Activated B cell treated with CpG ODN at 0.5 μM for 24 hours (primary cell): ENCODE measurements around the gene CSNK1D. TPM values are rescaled to one million over a fixed set of nuclear protein-coding genes. Genes with fewer than 3 reads are reported as not detected.
"Not testable (repeated sequence)": the region's sequence is repeated elsewhere in the genome, so short reads cannot be mapped to it uniquely, and the experiment has no call there.

ENCODE experiments used
- ATAC-seq: fragments of 200-7000 bp; cut with Tn5 transposase; one replicate; pipeline ENCODE4 v1.10.0; 2021; ENCODE audit warnings: low read depth, mild to moderate bottlenecking, moderate library complexity
- CTCF ChIA-PET: fragments of 350-600 bp; sonication (Branson Sonifier 250); formaldehyde crosslinking; loops from one replicate; lab custom pipeline; 2021; ENCODE audit warnings: antibody characterized with exemption; lab: Charles Lee
- POLR2A ChIA-PET: fragments of 350-600 bp; sonication (Branson Sonifier 250); formaldehyde crosslinking; loops from one replicate; lab custom pipeline; 2021; ENCODE audit warnings: antibody characterized with exemption; lab: Charles Lee
- DNase-seq: peaks from one replicate; pipeline ENCODE4 v3.0.0; 2022
- H3K27ac Mint-ChIP-seq: one replicate; pipeline ENCODE4 v1.8.0; 2020; ENCODE audit warnings: mixed read lengths
- H3K27me3 Mint-ChIP-seq: one replicate; pipeline ENCODE4 v1.8.0; 2021; ENCODE audit warnings: mixed read lengths
- H3K36me3 Mint-ChIP-seq: one replicate; pipeline ENCODE4 v1.8.0; 2021; ENCODE audit warnings: low read depth, mixed read lengths
- H3K4me1 Mint-ChIP-seq: one replicate; pipeline ENCODE4 v1.8.0; 2021; ENCODE audit warnings: mixed read lengths
- H3K4me3 Mint-ChIP-seq: one replicate; pipeline ENCODE4 v1.8.0; 2020; ENCODE audit warnings: mild to moderate bottlenecking, mixed read lengths
- H3K9me3 Mint-ChIP-seq: one replicate; pipeline ENCODE4 v1.8.0; 2020; ENCODE audit warnings: mixed read lengths
- CTCF ChIP-seq: fragments of 200-600 bp; IDR thresholded peaks from one replicate; pipeline ENCODE4 v1.8.0; 2022; ENCODE audit warnings: antibody characterized with exemption, mild to moderate bottlenecking
- intact Hi-C: fragments of 100-400 bp; cut with micrococcal nuclease; formaldehyde crosslinking; loops from one replicate; pipeline ENCODE4 v1.15.1; 2024
- total RNA-seq: library from RNA; stranded (reverse); gene quantifications from 2 replicates; pipeline ENCODE4 v1.2.3, GENCODE V29; 2022

The CSNK1D gene
- total RNA-seq, 1 donor from 2014 or later: 170 TPM

- CTCF ChIA-PET: no interaction called here
Measured at GRCh38 chr17:82258555-82258954, 14.9 kb downstream of the CSNK1D start.

DNA sequence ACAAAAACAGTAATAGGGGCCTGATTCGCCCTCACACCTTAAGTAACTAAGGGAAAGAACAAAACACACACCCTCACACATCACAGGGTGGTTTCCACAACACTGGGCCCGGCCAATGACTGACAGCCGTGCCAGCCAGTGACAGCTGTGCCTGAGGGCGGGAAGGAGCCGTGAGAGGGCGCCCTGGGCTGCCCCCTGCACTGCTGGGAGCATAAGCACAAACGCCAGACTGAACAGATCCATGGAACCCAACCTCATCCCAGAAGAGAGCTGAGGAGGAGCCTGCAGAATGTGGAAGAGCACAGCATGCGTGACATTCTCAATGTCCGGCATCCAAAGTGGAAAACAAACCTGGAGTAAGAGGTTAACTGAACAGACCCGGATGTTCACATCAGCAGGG is 16.0 kb downstream of the CSNK1D start:
- peak; percentile 71 for ATAC-seq
- intact Hi-C loops: no loop called here
- no peaks in the 10 kb centered on the region for H3K27me3 Mint-ChIP-seq

More at GRCh38 chr17:82258555-82258954, 14.9 kb downstream of the CSNK1D start:
- Mint-ChIP-seq H3K9me3 (no peaks in the 10 kb centered on the region), H3K36me3 (peaks cover 80% of the 10 kb centered on the region), H3K4me3 (no peak overlapping the region), H3K27me3 (no peaks in the 10 kb centered on the region), H3K4me1 (peaks cover 6% of the 10 kb centered on the region), H3K27ac (no peak overlapping the region)
- ATAC-seq: no peak
- no peak for DNase-seq
- intact Hi-C loops: no loop called here
- POLR2A ChIA-PET: interaction anchor here (1.5 kb wide), 1 partner anchor 14 kb away, joined by 3 read pairs; no protein-coding TSS in a partner anchor
- TF ChIP-seq CTCF: no peak

GRCh38 chr17:82256242-82256885 is 17.1 kb downstream of the CSNK1D start:
- no peak for TF ChIP-seq CTCF
- H3K36me3 Mint-ChIP-seq: peaks cover 81% of the 10 kb centered on the region
- peak overlapping the region; percentile 24 for H3K27ac Mint-ChIP-seq
- intact Hi-C loops: no loop called here
- ChIA-PET POLR2A (interaction anchor here (1.5 kb wide), 1 partner anchor 10 kb away, joined by 4 read pairs; no protein-coding TSS in a partner anchor), CTCF (no interaction called here)
- no peaks in the 10 kb centered on the region for H3K27me3 Mint-ChIP-seq
- H3K4me3 Mint-ChIP-seq: no peak overlapping the region
- no peak for ATAC-seq
- DNase-seq: no peak
- H3K4me1 Mint-ChIP-seq: peaks cover 6% of the 10 kb centered on the region
- H3K9me3 Mint-ChIP-seq: no peaks in the 10 kb centered on the region

More for the DNA sequence above, 16.0 kb downstream of the CSNK1D start:
- ChIA-PET CTCF (no interaction called here), POLR2A (interaction anchor here (1.5 kb wide), 1 partner anchor 15 kb away, joined by 3 read pairs; no protein-coding TSS in a partner anchor)
- TF ChIP-seq CTCF: no peak
- no peaks in the 10 kb centered on the region for H3K9me3 Mint-ChIP-seq
- no peak for DNase-seq
- peaks cover 6% of the 10 kb centered on the region for H3K4me1 Mint-ChIP-seq
- H3K27ac Mint-ChIP-seq: no peak overlapping the region
- no peak overlapping the region for H3K4me3 Mint-ChIP-seq
- peaks cover 81% of the 10 kb centered on the region for H3K36me3 Mint-ChIP-seq

GRCh38 chr17:82255402-82255972 is 18.0 kb downstream of the CSNK1D start:
- no peak for TF ChIP-seq CTCF
- ChIA-PET CTCF (no interaction called here), POLR2A (interaction anchor here (1.5 kb wide), 1 partner anchor 9 kb away, joined by 4 read pairs; no protein-coding TSS in a partner anchor)
- no peak for DNase-seq
- H3K27ac Mint-ChIP-seq: no peak overlapping the region
- ATAC-seq: no peak
- peaks cover 6% of the 10 kb centered on the region for H3K4me1 Mint-ChIP-seq
- H3K36me3 Mint-ChIP-seq: peaks cover 81% of the 10 kb centered on the region
- no peak overlapping the region for H3K4me3 Mint-ChIP-seq
- no peaks in the 10 kb centered on the region for H3K9me3 Mint-ChIP-seq
- H3K27me3 Mint-ChIP-seq: no peaks in the 10 kb centered on the region
- intact Hi-C loops: no loop called here

DNA sequence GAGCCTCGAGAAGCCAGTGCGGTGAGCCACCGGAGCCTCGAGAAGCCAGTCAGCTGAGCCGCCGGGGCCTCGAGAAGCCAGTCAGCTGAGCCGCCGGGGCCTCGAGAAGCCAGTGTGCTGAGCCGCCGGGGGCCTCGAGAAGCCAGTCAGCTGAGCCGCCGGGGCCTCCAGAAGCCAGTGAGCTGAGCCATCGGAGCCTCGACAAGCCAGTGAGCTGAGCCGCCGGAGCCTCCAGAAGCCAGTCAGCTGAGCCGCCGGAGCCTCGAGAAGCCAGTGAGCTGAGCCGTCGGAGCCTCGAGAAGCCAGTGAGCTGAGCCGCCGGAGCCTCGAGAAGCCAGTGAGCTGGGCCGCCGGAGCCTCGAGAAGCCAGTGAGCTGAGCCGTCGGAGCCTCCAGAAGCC is 18.8 kb downstream of the CSNK1D start:
- H3K4me1 Mint-ChIP-seq, H3K9me3 Mint-ChIP-seq, ATAC-seq, intact Hi-C loops, DNase-seq, H3K4me3 Mint-ChIP-seq, H3K27me3 Mint-ChIP-seq, H3K27ac Mint-ChIP-seq, CTCF ChIA-PET: not testable (repeated sequence)
- peaks cover 76% of the 10 kb centered on the region for H3K36me3 Mint-ChIP-seq
- POLR2A ChIA-PET: interaction anchor here (0.6 to 1.5 kb wide), 2 partner anchors 8 to 143 kb away, joined by 3 to 4 read pairs; no protein-coding TSS in a partner anchor

GRCh38 chr17:82254096-82254495 is 19.4 kb downstream of the CSNK1D start:
- CTCF ChIA-PET, H3K9me3 Mint-ChIP-seq, H3K4me1 Mint-ChIP-seq, DNase-seq, ATAC-seq, intact Hi-C loops, H3K27me3 Mint-ChIP-seq, H3K27ac Mint-ChIP-seq, H3K4me3 Mint-ChIP-seq: not testable (repeated sequence)
- POLR2A ChIA-PET: interaction anchor here (0.6 kb wide), 1 partner anchor 143 kb away, joined by 3 read pairs; no protein-coding TSS in a partner anchor
- H3K36me3 Mint-ChIP-seq: peaks cover 74% of the 10 kb centered on the region
